Measurements from ENCODE around the gene MYEOV. TPM values are rescaled to one million over a fixed set of nuclear protein-coding genes. Genes with fewer than 3 reads are reported as not detected.

MYEOV gene
- total and polyA plus RNA-seq, 2 experiments from 2014 or later = 0.14 TPM; not detected in 1

GRCh38 chr11:69250186-69251056, 43.5 kb upstream of the MYEOV start:
- no peak overlapping the region for H2AFZ ChIP-seq
- peak overlapping the region; percentile 65 for H3K4me2 ChIP-seq
- H3K27ac ChIP-seq (ENCODE audit: low read depth) = no peak overlapping the region
- H3K36me3 Mint-ChIP-seq (ENCODE audit: low read depth) = peaks cover 11% of the 10 kb centered on the region
- peaks cover 23% of the 10 kb centered on the region for H3K9me3 Mint-ChIP-seq
- no peaks in the 10 kb centered on the region for H4K20me1 ChIP-seq (replicated peaks; ENCODE audit: insufficient read depth)
- H3K4me1 ChIP-seq (ENCODE audit: insufficient read depth) = peaks cover 16% of the 10 kb centered on the region; the same call in 1 of the 2 replicates
- TF ChIP-seq STAT1 (IDR thresholded peaks at IDR 0.05; ENCODE audit: unreplicated experiment) = no peak
- TF ChIP-seq EZH2phosphoT487 (IDR thresholded peaks at IDR 0.05; ENCODE audit: unreplicated experiment) = no peak
- H3K27me3 Mint-ChIP-seq (ENCODE audit: insufficient read depth, low read depth, poor library complexity) = peaks cover 31% of the 10 kb centered on the region
- no peaks in the 10 kb centered on the region for H3K79me2 ChIP-seq (replicated peaks; ENCODE audit: insufficient read depth)
- H3K36me3 ChIP-seq (ENCODE audit: insufficient read depth) = no peaks in the 10 kb centered on the region
- H3K27me3 ChIP-seq (ENCODE audit: insufficient read depth) = peaks cover 12% of the 10 kb centered on the region
- peaks cover 24% of the 10 kb centered on the region for H3K4me1 Mint-ChIP-seq
- H3K9me2 ChIP-seq (ENCODE audit: insufficient read depth) = no peaks in the 10 kb centered on the region
- no peaks in the 10 kb centered on the region for H3F3A ChIP-seq (replicated peaks; ENCODE audit: low read depth)
- ATAC-seq = peak; percentile 9; the same call in 2 of the 3 replicates
- no peak overlapping the region for H3K4me3 ChIP-seq
- H3K4me3 Mint-ChIP-seq = no peak overlapping the region; the same call in 2 of the 3 replicates
- H3K27ac Mint-ChIP-seq = no peak overlapping the region
- DNase-seq (ENCODE audit: low spot score) = no peak

- no peaks in the 10 kb centered on the region for H4K20me1 ChIP-seq (replicated peaks; ENCODE audit: insufficient read depth)
- no peaks in the 10 kb centered on the region for H3F3A ChIP-seq (replicated peaks; ENCODE audit: low read depth)
- H3K4me3 ChIP-seq = no peak overlapping the region
- H3K4me1 ChIP-seq (ENCODE audit: insufficient read depth) = peaks cover 16% of the 10 kb centered on the region; the same call in 1 of the 2 replicates
- peaks cover 12% of the 10 kb centered on the region for H3K27me3 ChIP-seq (ENCODE audit: insufficient read depth)
- no peaks in the 10 kb centered on the region for H3K9me2 ChIP-seq (ENCODE audit: insufficient read depth)
- ATAC-seq (no peak), DNase-seq (ENCODE audit: low spot score) (no peak)
- H3K4me3 Mint-ChIP-seq = no peak overlapping the region
- H3K27ac ChIP-seq (ENCODE audit: low read depth) = no peak overlapping the region
- peaks cover 24% of the 10 kb centered on the region for H3K4me1 Mint-ChIP-seq
- H2AFZ ChIP-seq = no peak overlapping the region
- peaks cover 29% of the 10 kb centered on the region for H3K9me3 Mint-ChIP-seq
- no peaks in the 10 kb centered on the region for H3K79me2 ChIP-seq (replicated peaks; ENCODE audit: insufficient read depth)
- no peak overlapping the region for H3K4me2 ChIP-seq
- peaks cover 31% of the 10 kb centered on the region for H3K27me3 Mint-ChIP-seq (ENCODE audit: insufficient read depth, low read depth, poor library complexity)
- no peaks in the 10 kb centered on the region for H3K36me3 ChIP-seq (ENCODE audit: insufficient read depth)
- H3K27ac Mint-ChIP-seq = no peak overlapping the region
- H3K36me3 Mint-ChIP-seq (ENCODE audit: low read depth) = peaks cover 11% of the 10 kb centered on the region
- TF ChIP-seq CTCF (conservative IDR thresholded peaks at IDR 0.05; ENCODE audit: low read depth in 2 of 2) (no peak), JUNB (IDR thresholded peaks at IDR 0.05; ENCODE audit: unreplicated experiment) (no peak), CREB1 (CRISPR knock-in tag; IDR thresholded peaks at IDR 0.05; ENCODE audit: low read depth) (no peak), ZNF114 (CRISPR knock-in tag; IDR thresholded peaks at IDR 0.05) (no peak), REST (IDR thresholded peaks at IDR 0.05; ENCODE audit: unreplicated experiment) (no peak)
- TF ChIP-seq, protein P1, sequence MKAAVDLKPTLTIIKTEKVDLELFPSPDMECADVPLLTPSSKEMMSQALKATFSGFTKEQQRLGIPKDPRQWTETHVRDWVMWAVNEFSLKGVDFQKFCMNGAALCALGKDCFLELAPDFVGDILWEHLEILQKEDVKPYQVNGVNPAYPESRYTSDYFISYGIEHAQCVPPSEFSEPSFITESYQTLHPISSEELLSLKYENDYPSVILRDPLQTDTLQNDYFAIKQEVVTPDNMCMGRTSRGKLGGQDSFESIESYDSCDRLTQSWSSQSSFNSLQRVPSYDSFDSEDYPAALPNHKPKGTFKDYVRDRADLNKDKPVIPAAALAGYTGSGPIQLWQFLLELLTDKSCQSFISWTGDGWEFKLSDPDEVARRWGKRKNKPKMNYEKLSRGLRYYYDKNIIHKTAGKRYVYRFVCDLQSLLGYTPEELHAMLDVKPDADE (IDR thresholded peaks at IDR 0.05) = no peak
Measured at GRCh38 chr11:69251057-69251393, 42.9 kb upstream of the MYEOV start.
